CD4-positive, CD25-positive, alpha-beta regulatory T cell (primary cell): ENCODE measurements around the gene RPTOR. TPM values are rescaled to one million over a fixed set of nuclear protein-coding genes. Genes with fewer than 3 reads are reported as not detected.
A peak's percentile ranks its signal among the peaks of the same experiment; 100 is the strongest.
"Not testable (repeated sequence)": the region's sequence is repeated elsewhere in the genome, so short reads cannot be mapped to it uniquely, and the experiment has no call there.

Experiments used
- ATAC-seq, 2 donors: fragments of 150-1000 bp; cut with Tn5 transposase; one replicate each; pipeline ENCODE4 v1.10.0; 2021; ENCODE audit warnings: low read depth in 2 of 2, moderate number of reproducible peaks in 2 of 2, moderate library complexity in 1 of 2
- DNase-seq, 3 donors: peaks; one replicate each; pipeline versions ENCODE4 v3.0.0 to v3.0.0-alpha.2; 2012 to 2022; ENCODE audit warnings: mixed read lengths in 1 of 3
- H3K27ac ChIP-seq: one replicate; pipeline ENCODE4 v1.7.0; 2013; ENCODE audit warnings: mild to moderate bottlenecking, low read length; ENCODE audit not compliant: insufficient read depth, poor library complexity, severe bottlenecking
- H3K27me3 ChIP-seq: one replicate; pipeline ENCODE4 v1.7.0; 2013; ENCODE audit warnings: low read length; ENCODE audit not compliant: control insufficient read depth, insufficient read depth
- H3K36me3 ChIP-seq: one replicate; pipeline ENCODE4 v1.7.0; 2013; ENCODE audit warnings: mild to moderate bottlenecking, low read length, moderate library complexity; ENCODE audit not compliant: control insufficient read depth, insufficient read depth
- H3K4me1 ChIP-seq: 2 replicates; pipeline ENCODE4 v1.7.0; 2013; ENCODE audit warnings: mild to moderate bottlenecking, low read length; ENCODE audit not compliant: insufficient read depth, control insufficient read depth, poor library complexity, severe bottlenecking
- H3K4me3 ChIP-seq: one replicate; pipeline ENCODE4 v1.7.0; 2013; ENCODE audit warnings: low read depth, mild to moderate bottlenecking, low read length, moderate library complexity
- H3K9me3 ChIP-seq, 2 experiments: 1 replicate in 1 of 2; 2 replicates in 1 of 2; pipeline ENCODE4 v1.7.0; 2013; ENCODE audit warnings: low read length in 2 of 2, mild to moderate bottlenecking in 1 of 2, moderate library complexity in 1 of 2; ENCODE audit not compliant: control insufficient read depth in 2 of 2
- H3K27ac Mint-ChIP-seq, 3 donors: one replicate each; pipeline ENCODE4 v1.8.0; 2020 to 2022; ENCODE audit warnings: mild to moderate bottlenecking in 3 of 3, mixed read lengths in 3 of 3, moderate library complexity in 2 of 3
- H3K27me3 Mint-ChIP-seq: one replicate; pipeline ENCODE4 v1.8.0; 2022; ENCODE audit warnings: mild to moderate bottlenecking, mixed read lengths
- H3K36me3 Mint-ChIP-seq: one replicate; pipeline ENCODE4 v1.8.0; 2020; ENCODE audit warnings: mixed read lengths
- H3K4me1 Mint-ChIP-seq, 4 donors: one replicate each; pipeline ENCODE4 v1.8.0; 2020 to 2022; ENCODE audit warnings: mixed read lengths in 4 of 4, mild to moderate bottlenecking in 1 of 4
- H3K4me3 Mint-ChIP-seq, 4 donors: one replicate each; pipeline ENCODE4 v1.8.0; 2020 to 2022; ENCODE audit warnings: mild to moderate bottlenecking in 4 of 4, mixed read lengths in 4 of 4, moderate library complexity in 3 of 4
- H3K9me3 Mint-ChIP-seq, 7 donors: one replicate each; pipeline ENCODE4 v1.8.0; 2020 to 2022; ENCODE audit warnings: mixed read lengths in 7 of 7, mild to moderate bottlenecking in 3 of 7, moderate library complexity in 2 of 7
- polyA plus RNA-seq, 4 donors: library from polyadenylated mRNA; unstranded; fragments of 300-500 nt; fragmentation: Illumina TruSeq; gene quantifications; one replicate each; pipeline ENCODE4 v1.2.3, GENCODE V29; 2021
- total RNA-seq: library from RNA; stranded (reverse); gene quantifications from one replicate; pipeline ENCODE4 v1.2.3, GENCODE V29; 2022

The RPTOR gene
- total and polyA plus RNA-seq, 5 donors from 2014 or later: 4.7 to 70.1 (median 8.2) TPM

DNA sequence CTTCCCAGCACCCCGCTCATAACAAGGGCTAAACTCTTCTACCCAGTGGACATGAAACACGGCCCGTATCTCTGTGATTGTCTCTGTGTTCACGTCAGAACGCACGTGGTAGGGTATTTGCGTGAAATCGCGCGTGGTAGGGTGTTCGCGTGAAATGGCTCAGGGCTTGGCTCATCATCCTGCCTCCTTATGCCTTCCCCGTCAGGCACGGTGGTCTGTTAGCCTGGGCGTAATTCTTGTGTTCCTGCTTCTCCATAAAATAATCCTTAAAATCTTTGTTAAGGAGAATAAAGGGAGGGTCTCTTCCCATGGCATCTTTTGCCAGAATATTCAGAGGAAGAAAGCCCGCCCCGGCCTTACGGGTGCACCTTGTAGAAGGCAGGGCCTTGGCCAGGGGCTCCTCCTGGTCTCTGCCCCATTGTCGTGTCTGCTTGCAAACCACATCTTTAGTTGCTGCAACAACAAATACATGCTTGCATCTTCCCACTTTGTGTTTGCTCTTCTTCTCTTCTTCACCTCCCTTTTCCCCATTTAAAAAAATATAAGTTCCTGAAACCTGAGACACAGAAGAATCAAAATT lies 330.3 kb downstream of the RPTOR start:
- Mint-ChIP-seq H3K27me3 (peaks cover 4% of the 10 kb centered on the region), H3K27ac (peak overlapping the region; percentile 44 to 55 (median 48)), H3K4me3 (peak overlapping the region in 2 of 4 donors; percentile 24 to 56), H3K36me3 (peaks cover 17% of the 10 kb centered on the region), H3K4me1 (peaks cover 17 to 65% (median 33%) of the 10 kb centered on the region in 4 donors), H3K9me3 (no peaks in the 10 kb centered on the region)
- Histone ChIP-seq H3K9me3 (no peaks in the 10 kb centered on the region), H3K4me1 (peaks cover 42% of the 10 kb centered on the region), H3K4me3 (no peak overlapping the region), H3K36me3 (no peaks in the 10 kb centered on the region), H3K27ac (no peak overlapping the region), H3K27me3 (no peaks in the 10 kb centered on the region)
- ATAC-seq: no peak
- no peak for DNase-seq

GRCh38 chr17:80875480-80875995 lies 330.9 kb downstream of the RPTOR start:
- H3K27ac ChIP-seq, DNase-seq, ATAC-seq, H3K9me3 ChIP-seq, H3K4me3 ChIP-seq, H3K9me3 Mint-ChIP-seq, H3K36me3 ChIP-seq, H3K27me3 ChIP-seq, H3K27me3 Mint-ChIP-seq: not testable (repeated sequence)
- H3K4me1 ChIP-seq: peaks cover 42% of the 10 kb centered on the region
- peaks cover 16 to 60% (median 28%) of the 10 kb centered on the region in 4 donors for H3K4me1 Mint-ChIP-seq
- H3K36me3 Mint-ChIP-seq: peaks cover 17% of the 10 kb centered on the region
- H3K27ac Mint-ChIP-seq: peak overlapping the region in 1 of 3 donors; percentile 51
- H3K4me3 Mint-ChIP-seq: peak overlapping the region in 2 of 4 donors; percentile 56 to 59

DNA sequence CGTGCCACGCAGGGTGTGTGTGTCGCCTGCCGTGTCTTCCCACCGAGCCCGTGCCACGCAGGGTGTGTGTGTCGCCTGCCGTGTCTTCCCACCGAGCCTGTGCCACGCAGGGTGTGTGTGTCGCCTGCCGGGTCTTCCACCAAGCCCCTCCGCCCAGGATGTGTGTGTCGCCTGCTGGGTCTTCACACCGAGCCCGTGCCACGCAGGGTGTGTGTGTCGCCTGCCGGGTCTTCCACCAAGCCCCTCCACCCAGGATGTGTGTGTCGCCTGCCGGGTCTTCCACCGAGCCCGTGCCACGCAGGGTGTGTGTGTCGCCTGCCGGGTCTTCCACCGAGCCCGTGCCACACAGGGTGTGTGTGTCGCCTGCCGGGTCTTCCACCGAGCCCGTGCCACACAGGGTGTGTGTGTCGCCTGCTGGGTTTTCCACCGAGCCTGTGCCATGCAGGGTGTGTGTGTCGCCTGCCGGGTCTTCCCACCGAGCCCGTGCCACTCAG lies 331.9 kb downstream of the RPTOR start:
- H3K4me1 ChIP-seq: peaks cover 33% of the 10 kb centered on the region
- not testable (repeated sequence) for DNase-seq, ATAC-seq, H3K36me3 ChIP-seq, H3K27me3 Mint-ChIP-seq, H3K9me3 ChIP-seq, H3K27me3 ChIP-seq, H3K27ac ChIP-seq, H3K4me3 ChIP-seq, H3K9me3 Mint-ChIP-seq
- Mint-ChIP-seq H3K27ac (peak overlapping the region; percentile 92 to 94 (median 93)), H3K36me3 (peaks cover 24% of the 10 kb centered on the region), H3K4me3 (peak overlapping the region in 3 of 4 donors; percentile 73 to 85 (median 85)), H3K4me1 (peaks cover 16 to 51% (median 20%) of the 10 kb centered on the region in 4 donors)

- ATAC-seq (peak; percentile 77 to 79), DNase-seq (peak in 1 of 3 donors; percentile 89)
- H3K36me3 ChIP-seq: peaks cover 15% of the 10 kb centered on the region
- peak overlapping the region; percentile 73 to 85 (median 82) for H3K4me3 Mint-ChIP-seq
- peak overlapping the region; percentile 77 for H3K4me3 ChIP-seq
- H3K27me3 Mint-ChIP-seq: peaks cover 4% of the 10 kb centered on the region
- H3K4me1 Mint-ChIP-seq: peaks cover 11 to 44% (median 18%) of the 10 kb centered on the region in 4 donors
- peak overlapping the region; percentile 44 for H3K27ac ChIP-seq
- peaks cover 29% of the 10 kb centered on the region for H3K36me3 Mint-ChIP-seq
- H3K4me1 ChIP-seq: peaks cover 27% of the 10 kb centered on the region
- H3K9me3 Mint-ChIP-seq: no peaks in the 10 kb centered on the region
- H3K27ac Mint-ChIP-seq: peak overlapping the region; percentile 92 to 94 (median 93)
- no peaks in the 10 kb centered on the region for H3K9me3 ChIP-seq
- no peaks in the 10 kb centered on the region for H3K27me3 ChIP-seq
Observed at GRCh38 chr17:80876950-80877728, 332.5 kb downstream of the RPTOR start.

GRCh38 chr17:80877729-80878303 lies 333.2 kb downstream of the RPTOR start:
- H3K36me3 Mint-ChIP-seq: peaks cover 35% of the 10 kb centered on the region
- H3K4me1 ChIP-seq: peaks cover 20% of the 10 kb centered on the region
- H3K36me3 ChIP-seq: peaks cover 21% of the 10 kb centered on the region
- no peaks in the 10 kb centered on the region for H3K27me3 ChIP-seq
- ATAC-seq (no peak), DNase-seq (no peak)
- peak overlapping the region; percentile 92 to 94 (median 93) for H3K27ac Mint-ChIP-seq
- peak overlapping the region; percentile 77 for H3K4me3 ChIP-seq
- peak overlapping the region; percentile 44 for H3K27ac ChIP-seq
- peaks cover 4% of the 10 kb centered on the region for H3K27me3 Mint-ChIP-seq
- H3K9me3 ChIP-seq: no peaks in the 10 kb centered on the region
- no peaks in the 10 kb centered on the region for H3K9me3 Mint-ChIP-seq
- peaks cover 11 to 39% (median 19%) of the 10 kb centered on the region in 4 donors for H3K4me1 Mint-ChIP-seq
- H3K4me3 Mint-ChIP-seq: peak overlapping the region; percentile 39 to 85 (median 79)

DNA sequence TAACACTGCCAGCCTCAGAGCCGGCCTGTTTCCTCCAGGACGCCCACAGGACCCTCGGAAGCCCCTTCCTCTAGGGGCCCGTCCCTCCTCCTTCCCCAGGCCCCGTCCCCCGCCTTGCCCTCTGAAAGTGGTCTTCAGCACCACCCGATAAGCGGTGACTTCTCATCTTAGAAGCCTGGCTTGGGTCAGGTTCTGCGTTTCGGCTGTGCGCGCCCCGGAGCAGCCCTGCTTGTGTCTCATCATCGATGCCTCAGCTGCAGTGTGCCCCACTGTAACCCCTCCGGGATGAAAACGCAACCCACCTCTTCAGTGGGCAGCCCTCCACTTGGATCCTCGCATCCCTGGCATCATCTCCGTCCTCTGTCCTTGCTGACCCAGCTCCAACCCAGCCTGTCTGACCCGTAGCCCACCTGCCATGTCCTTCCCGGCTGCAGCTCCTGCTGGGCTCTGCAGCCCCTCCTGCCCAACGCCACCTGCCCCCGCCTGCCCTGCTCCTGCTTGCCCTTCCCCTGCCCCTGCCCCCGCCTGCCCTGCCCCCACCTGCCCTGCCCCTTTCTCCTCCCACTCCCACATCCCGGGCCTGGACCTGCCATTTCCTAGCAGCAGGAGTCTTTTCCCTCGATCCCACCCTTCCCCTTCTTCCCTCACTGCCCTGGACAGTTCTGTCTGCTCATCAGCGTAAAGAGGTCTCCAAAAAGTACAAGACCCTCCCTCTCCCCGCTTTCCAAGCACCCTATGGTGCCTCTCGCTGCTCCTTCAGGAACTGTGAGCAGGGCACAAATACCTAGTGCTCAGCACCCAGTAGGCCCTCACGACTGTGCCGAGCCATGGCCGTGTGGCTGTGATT lies 334.5 kb downstream of the RPTOR start:
- Mint-ChIP-seq H3K4me1 (peaks cover 9 to 26% (median 19%) of the 10 kb centered on the region in 4 donors), H3K27me3 (peaks cover 4% of the 10 kb centered on the region), H3K36me3 (peaks cover 28% of the 10 kb centered on the region), H3K27ac (peak overlapping the region in 1 of 3 donors; percentile 89), H3K9me3 (no peaks in the 10 kb centered on the region), H3K4me3 (peak overlapping the region in 1 of 4 donors; percentile 72)
- Histone ChIP-seq H3K27me3 (no peaks in the 10 kb centered on the region), H3K4me3 (no peak overlapping the region), H3K27ac (no peak overlapping the region), H3K9me3 (no peaks in the 10 kb centered on the region), H3K4me1 (peaks cover 14% of the 10 kb centered on the region), H3K36me3 (peaks cover 26% of the 10 kb centered on the region)
- ATAC-seq (no peak), DNase-seq (no peak)
